Measurements from ENCODE around the gene PLIN3.
"Not testable (repeated sequence)": the region's sequence is repeated elsewhere in the genome, so short reads cannot be mapped to it uniquely, and the experiment has no call there.

- TF ChIP-seq, protein P1, sequence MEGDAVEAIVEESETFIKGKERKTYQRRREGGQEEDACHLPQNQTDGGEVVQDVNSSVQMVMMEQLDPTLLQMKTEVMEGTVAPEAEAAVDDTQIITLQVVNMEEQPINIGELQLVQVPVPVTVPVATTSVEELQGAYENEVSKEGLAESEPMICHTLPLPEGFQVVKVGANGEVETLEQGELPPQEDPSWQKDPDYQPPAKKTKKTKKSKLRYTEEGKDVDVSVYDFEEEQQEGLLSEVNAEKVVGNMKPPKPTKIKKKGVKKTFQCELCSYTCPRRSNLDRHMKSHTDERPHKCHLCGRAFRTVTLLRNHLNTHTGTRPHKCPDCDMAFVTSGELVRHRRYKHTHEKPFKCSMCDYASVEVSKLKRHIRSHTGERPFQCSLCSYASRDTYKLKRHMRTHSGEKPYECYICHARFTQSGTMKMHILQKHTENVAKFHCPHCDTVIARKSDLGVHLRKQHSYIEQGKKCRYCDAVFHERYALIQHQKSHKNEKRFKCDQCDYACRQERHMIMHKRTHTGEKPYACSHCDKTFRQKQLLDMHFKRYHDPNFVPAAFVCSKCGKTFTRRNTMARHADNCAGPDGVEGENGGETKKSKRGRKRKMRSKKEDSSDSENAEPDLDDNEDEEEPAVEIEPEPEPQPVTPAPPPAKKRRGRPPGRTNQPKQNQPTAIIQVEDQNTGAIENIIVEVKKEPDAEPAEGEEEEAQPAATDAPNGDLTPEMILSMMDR (IDR thresholded peaks at IDR 0.05) = not testable (repeated sequence)
- TF ChIP-seq, protein P2, sequence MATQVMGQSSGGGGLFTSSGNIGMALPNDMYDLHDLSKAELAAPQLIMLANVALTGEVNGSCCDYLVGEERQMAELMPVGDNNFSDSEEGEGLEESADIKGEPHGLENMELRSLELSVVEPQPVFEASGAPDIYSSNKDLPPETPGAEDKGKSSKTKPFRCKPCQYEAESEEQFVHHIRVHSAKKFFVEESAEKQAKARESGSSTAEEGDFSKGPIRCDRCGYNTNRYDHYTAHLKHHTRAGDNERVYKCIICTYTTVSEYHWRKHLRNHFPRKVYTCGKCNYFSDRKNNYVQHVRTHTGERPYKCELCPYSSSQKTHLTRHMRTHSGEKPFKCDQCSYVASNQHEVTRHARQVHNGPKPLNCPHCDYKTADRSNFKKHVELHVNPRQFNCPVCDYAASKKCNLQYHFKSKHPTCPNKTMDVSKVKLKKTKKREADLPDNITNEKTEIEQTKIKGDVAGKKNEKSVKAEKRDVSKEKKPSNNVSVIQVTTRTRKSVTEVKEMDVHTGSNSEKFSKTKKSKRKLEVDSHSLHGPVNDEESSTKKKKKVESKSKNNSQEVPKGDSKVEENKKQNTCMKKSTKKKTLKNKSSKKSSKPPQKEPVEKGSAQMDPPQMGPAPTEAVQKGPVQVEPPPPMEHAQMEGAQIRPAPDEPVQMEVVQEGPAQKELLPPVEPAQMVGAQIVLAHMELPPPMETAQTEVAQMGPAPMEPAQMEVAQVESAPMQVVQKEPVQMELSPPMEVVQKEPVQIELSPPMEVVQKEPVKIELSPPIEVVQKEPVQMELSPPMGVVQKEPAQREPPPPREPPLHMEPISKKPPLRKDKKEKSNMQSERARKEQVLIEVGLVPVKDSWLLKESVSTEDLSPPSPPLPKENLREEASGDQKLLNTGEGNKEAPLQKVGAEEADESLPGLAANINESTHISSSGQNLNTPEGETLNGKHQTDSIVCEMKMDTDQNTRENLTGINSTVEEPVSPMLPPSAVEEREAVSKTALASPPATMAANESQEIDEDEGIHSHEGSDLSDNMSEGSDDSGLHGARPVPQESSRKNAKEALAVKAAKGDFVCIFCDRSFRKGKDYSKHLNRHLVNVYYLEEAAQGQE (IDR thresholded peaks at IDR 0.05; ENCODE audit: insufficient read depth in 1 of 2, low read depth in 2 of 2, low read length in 1 of 2) = not testable (repeated sequence)
- not testable (repeated sequence) for TF ChIP-seq POLR2AphosphoS5 (IDR thresholded peaks at IDR 0.05; ENCODE audit: low read depth, low read length); SIN3A (IDR thresholded peaks at IDR 0.05; ENCODE audit: borderline replicate concordance, insufficient read depth, low read depth, low read length); TCF7L2 (IDR thresholded peaks at IDR 0.05; ENCODE audit: low read depth, low read length)
These were observed 15.4 kb upstream of the PLIN3 start for GRCh38 chr19:4882874-4883273.

Data from Panc1 (cell line).